Ishikawa (cell line): ENCODE measurements around the gene CACNB2.

Experiments
- CEBPB ChIP-seq: IDR thresholded peaks from 2 replicates; pipeline ENCODE4 v1.6.1; 2012
- CREB1 ChIP-seq: IDR thresholded peaks from 2 replicates; pipeline ENCODE4 v1.6.1; 2012; ENCODE audit warnings: low read depth
- EGR1 ChIP-seq: IDR thresholded peaks from 2 replicates; pipeline ENCODE4 v1.6.1; 2012
- EP300 ChIP-seq: IDR thresholded peaks from 2 replicates; pipeline ENCODE4 v1.6.1; 2012; ENCODE audit warnings: borderline replicate concordance
- FOXM1 ChIP-seq: IDR thresholded peaks from 2 replicates; pipeline ENCODE4 v1.6.1; 2012; ENCODE audit warnings: low read depth, borderline replicate concordance
- NFIC ChIP-seq: IDR thresholded peaks from 2 replicates; pipeline ENCODE4 v1.6.1; 2012
- RAD21 ChIP-seq: IDR thresholded peaks from 2 replicates; pipeline ENCODE4 v1.6.1; 2012; ENCODE audit warnings: low read depth
- TAF1 ChIP-seq: IDR thresholded peaks from 2 replicates; pipeline ENCODE4 v1.6.1; 2012; ENCODE audit warnings: low read depth, mild to moderate bottlenecking
- TCF12 ChIP-seq: IDR thresholded peaks from 2 replicates; pipeline ENCODE4 v1.6.1; 2012; ENCODE audit warnings: low read depth
- TEAD4 ChIP-seq: IDR thresholded peaks from 2 replicates; pipeline ENCODE4 v1.6.1; 2012
- YY1 ChIP-seq: IDR thresholded peaks from 2 replicates; pipeline ENCODE4 v1.6.1; 2012; ENCODE audit warnings: low read depth
- ZBTB7A ChIP-seq: IDR thresholded peaks from 2 replicates; pipeline ENCODE4 v1.6.1; 2012; ENCODE audit warnings: low read depth
- TF ChIP-seq, protein P1 (sequence below): IDR thresholded peaks from 2 replicates; pipeline ENCODE4 v1.6.1; 2012; ENCODE audit warnings: low read depth, mild to moderate bottlenecking
- TF ChIP-seq, protein P2 (sequence below): IDR thresholded peaks from 2 replicates; pipeline ENCODE4 v1.6.1; 2012
- TF ChIP-seq, protein P3 (sequence below): IDR thresholded peaks from 2 replicates; pipeline ENCODE4 v1.6.1; 2012

The CACNB2 gene

DNA sequence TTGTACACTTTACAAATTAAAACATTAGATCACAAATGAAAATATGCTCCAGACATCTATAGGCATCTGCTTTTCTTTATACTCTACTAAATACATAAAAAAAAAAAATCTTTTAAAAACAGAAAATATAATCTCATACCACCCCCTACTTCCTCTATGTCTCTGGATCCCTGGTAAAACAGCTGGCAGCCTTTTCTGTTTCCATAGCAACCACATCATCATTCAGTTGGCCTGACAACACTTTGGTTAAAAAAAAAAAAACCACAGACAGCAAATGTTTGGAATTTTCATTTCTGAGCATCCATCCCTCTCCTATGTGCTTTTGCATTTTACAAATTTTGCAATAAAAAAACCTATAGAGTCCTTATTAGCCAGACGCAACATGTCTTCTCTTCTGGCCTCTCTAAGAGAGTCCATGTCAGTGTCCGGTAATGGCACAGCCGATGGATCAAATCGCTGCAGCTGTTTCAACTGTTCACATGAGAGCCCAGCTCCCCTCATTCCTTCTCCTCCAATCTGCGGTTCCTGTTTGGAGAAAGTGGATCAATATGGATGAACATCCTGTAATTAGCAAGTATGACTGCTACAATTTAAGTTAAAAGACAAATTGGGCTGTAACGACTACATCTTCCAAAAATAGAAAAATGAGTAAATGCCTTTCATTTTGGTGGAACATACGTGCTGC is 405.5 kb downstream of the CACNB2 start:
- TF ChIP-seq TAF1 (no peak), RAD21 (no peak), YY1 (no peak), TCF12 (no peak), NFIC (no peak), CREB1 (no peak), EGR1 (no peak), FOXM1 (no peak), CEBPB (no peak), ZBTB7A (no peak), TEAD4 (no peak), EP300 (no peak)
- TF ChIP-seq, protein P1, sequence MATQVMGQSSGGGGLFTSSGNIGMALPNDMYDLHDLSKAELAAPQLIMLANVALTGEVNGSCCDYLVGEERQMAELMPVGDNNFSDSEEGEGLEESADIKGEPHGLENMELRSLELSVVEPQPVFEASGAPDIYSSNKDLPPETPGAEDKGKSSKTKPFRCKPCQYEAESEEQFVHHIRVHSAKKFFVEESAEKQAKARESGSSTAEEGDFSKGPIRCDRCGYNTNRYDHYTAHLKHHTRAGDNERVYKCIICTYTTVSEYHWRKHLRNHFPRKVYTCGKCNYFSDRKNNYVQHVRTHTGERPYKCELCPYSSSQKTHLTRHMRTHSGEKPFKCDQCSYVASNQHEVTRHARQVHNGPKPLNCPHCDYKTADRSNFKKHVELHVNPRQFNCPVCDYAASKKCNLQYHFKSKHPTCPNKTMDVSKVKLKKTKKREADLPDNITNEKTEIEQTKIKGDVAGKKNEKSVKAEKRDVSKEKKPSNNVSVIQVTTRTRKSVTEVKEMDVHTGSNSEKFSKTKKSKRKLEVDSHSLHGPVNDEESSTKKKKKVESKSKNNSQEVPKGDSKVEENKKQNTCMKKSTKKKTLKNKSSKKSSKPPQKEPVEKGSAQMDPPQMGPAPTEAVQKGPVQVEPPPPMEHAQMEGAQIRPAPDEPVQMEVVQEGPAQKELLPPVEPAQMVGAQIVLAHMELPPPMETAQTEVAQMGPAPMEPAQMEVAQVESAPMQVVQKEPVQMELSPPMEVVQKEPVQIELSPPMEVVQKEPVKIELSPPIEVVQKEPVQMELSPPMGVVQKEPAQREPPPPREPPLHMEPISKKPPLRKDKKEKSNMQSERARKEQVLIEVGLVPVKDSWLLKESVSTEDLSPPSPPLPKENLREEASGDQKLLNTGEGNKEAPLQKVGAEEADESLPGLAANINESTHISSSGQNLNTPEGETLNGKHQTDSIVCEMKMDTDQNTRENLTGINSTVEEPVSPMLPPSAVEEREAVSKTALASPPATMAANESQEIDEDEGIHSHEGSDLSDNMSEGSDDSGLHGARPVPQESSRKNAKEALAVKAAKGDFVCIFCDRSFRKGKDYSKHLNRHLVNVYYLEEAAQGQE: no peak
- TF ChIP-seq, protein P2, sequence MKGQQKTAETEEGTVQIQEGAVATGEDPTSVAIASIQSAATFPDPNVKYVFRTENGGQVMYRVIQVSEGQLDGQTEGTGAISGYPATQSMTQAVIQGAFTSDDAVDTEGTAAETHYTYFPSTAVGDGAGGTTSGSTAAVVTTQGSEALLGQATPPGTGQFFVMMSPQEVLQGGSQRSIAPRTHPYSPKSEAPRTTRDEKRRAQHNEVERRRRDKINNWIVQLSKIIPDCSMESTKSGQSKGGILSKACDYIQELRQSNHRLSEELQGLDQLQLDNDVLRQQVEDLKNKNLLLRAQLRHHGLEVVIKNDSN: no peak
- TF ChIP-seq, protein P3, sequence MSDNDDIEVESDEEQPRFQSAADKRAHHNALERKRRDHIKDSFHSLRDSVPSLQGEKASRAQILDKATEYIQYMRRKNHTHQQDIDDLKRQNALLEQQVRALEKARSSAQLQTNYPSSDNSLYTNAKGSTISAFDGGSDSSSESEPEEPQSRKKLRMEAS: no peak

DNA sequence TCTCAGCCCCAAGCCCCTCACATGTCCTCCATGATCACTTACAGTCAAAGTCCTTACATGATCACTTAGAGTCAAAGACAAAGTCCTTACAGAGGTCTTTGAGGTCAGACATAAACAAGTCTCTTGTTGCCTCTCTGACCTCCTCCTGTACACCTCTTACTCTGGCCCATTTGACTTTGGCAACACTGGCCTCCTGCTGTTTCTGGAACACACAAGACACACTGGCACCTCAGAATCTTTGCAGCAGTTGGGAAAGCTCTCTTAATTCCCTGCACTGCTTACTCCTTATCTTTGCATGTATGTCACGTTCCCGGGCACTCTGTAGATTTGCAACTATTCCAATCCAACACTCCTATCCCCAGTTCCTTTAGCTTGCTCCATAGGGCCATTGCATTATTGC is 408.9 kb downstream of the CACNB2 start:
- no peak for TF ChIP-seq TAF1
- TF ChIP-seq YY1: no peak
- TF ChIP-seq EP300: no peak
- TF ChIP-seq FOXM1: no peak
- no peak for TF ChIP-seq NFIC
- TF ChIP-seq EGR1: no peak
- TF ChIP-seq, protein P3: no peak
- TF ChIP-seq TEAD4: no peak
- TF ChIP-seq, protein P1: no peak
- no peak for TF ChIP-seq CEBPB
- TF ChIP-seq ZBTB7A: no peak
- TF ChIP-seq, protein P2: no peak
- no peak for TF ChIP-seq CREB1

DNA sequence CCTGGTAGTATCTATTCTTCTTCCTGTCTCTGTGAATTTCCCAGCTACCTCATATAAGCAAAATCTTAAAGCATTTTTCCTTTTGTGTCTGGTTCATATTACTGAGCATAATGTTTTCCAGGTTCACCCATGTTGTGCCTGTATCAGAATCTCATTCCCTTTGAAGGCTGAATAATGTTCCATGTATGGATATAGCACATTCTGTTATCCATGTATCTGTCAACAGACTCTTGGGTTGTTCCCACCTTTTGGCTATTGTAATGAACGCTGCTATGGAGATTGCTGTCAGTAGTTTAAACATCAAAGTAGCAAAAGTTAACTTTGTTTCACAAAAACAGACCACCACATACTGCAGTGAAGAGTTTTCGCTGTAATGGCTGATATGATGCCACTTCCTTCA is 411.2 kb downstream of the CACNB2 start:
- TF ChIP-seq CEBPB (no peak), TCF12 (no peak), EP300 (no peak), RAD21 (no peak), TAF1 (no peak), EGR1 (no peak), FOXM1 (no peak), NFIC (no peak), CREB1 (no peak), YY1 (no peak), ZBTB7A (no peak), TEAD4 (no peak)
- TF ChIP-seq, protein P3: no peak
- TF ChIP-seq, protein P1: no peak
- TF ChIP-seq, protein P2: no peak

DNA sequence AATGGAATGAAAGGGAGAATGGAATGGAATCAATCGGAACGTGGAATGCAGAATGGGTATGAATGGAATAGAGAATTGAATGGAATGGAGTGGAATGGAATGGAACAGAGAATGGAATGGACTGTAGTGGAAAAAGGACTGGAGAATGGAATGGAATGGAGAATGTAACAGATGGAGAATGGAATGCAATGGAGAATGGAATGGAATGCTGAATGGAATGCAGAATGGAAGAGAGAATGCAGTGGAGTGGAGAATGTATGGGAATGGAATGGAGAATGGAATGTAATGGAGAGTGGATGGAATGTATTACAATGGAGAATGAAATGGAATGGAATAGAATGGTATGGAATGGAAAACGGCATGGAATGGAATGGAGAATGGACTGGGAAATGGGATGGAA is 414.3 kb downstream of the CACNB2 start:
- TF ChIP-seq YY1 (no peak), TEAD4 (peak; percentile 45)
- TF ChIP-seq, protein P2: no peak
